ENCODE measurements around the gene AHCYL2. TPM values are rescaled to one million over a fixed set of nuclear protein-coding genes. Genes with fewer than 3 reads are reported as not detected.

AHCYL2 gene
- total and polyA plus RNA-seq, 2 of the 8 experiments (the other 6 are each of a cell fraction or from before 2014, with no cell fraction given): 20.7 to 25.4 TPM

DNA sequence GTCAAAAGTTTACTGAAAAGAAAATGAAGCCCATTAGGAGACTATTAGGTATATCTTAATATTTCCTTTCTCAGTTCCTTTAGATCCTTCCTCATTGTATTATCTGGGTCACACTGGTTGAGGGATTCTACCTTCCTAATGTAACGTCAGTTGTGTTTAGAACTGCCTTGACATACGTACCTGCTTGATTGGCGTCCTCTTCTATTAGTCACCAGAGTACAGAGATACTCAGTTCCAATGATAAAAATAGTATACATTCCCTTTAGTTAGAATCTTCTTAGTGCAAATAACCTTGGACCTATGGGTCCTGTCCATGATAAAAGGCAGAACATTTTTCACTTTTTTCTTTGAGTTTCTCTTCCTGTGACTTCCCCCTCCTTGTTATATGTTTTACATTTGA is 45.2 kb downstream of the AHCYL2 start:
- no peak for FAIRE-seq

More for the DNA sequence above, 45.2 kb downstream of the AHCYL2 start:
- H3K36me3 ChIP-seq (ENCODE audit: control insufficient read depth in 2 of 4, insufficient read depth in 4 of 4, low read length in 3 of 4): peaks cover 0 to 9% (median 0%) of the 10 kb centered on the region in 4 experiments; a peak in 2 of 8 replicates
- peaks cover 3% of the 10 kb centered on the region; the same call in 1 of the 2 replicates for H3K79me1 ChIP-seq (ENCODE audit: low read depth, low read length)
- no peak overlapping the region for H4K5ac ChIP-seq (ENCODE audit: insufficient read length, low read depth, low read length)
- H3K9ac ChIP-seq (replicated peaks in 1 of 4; ENCODE audit: extremely low read depth in 1 of 4, low read depth in 3 of 4, low read length in 3 of 4): no peak overlapping the region
- no peak overlapping the region for H2BK5ac ChIP-seq (ENCODE audit: low read depth, low read length)
- no peak overlapping the region for H4K8ac ChIP-seq (ENCODE audit: extremely low read depth, insufficient read depth, low read length)
- no peak overlapping the region for H2AFZ ChIP-seq (ENCODE audit: low read length)
- H3K9me3 ChIP-seq (ENCODE audit: insufficient read depth in 2 of 2, low read depth in 1 of 2, low read length in 1 of 2): no peaks in the 10 kb centered on the region; a peak in 1 of 4 replicates
- H2AK5ac ChIP-seq (ENCODE audit: low read depth, low read length): no peak overlapping the region
- no peak overlapping the region for H3K18ac ChIP-seq (ENCODE audit: extremely low read depth, low read length)
- WGBS, 2 experiments (ENCODE audit: extremely low coverage in 1 of 2, insufficient coverage in 1 of 2, insufficient read length in 1 of 2, insufficient replicate concordance in 2 of 2, low coverage in 1 of 2, low lambda C conversion rate in 2 of 2, missing lambda C conversion rate in 1 of 2): 88% methylated on average over 3 of the region's 3 CpGs; no CpG with 5 or more reads in 1 of the 2 experiments
- H2BK120ac ChIP-seq (replicated peaks; ENCODE audit: low read depth, low read length): no peak overlapping the region
- no peak overlapping the region for H2BK20ac ChIP-seq (ENCODE audit: low read length)
- TF ChIP-seq RFX5 (IDR thresholded peaks at IDR 0.05; ENCODE audit: borderline replicate concordance, low read depth, low read length) (no peak), SP2 (IDR thresholded peaks at IDR 0.05; ENCODE audit: low read length) (no peak), CTBP2 (IDR thresholded peaks at IDR 0.05; ENCODE audit: borderline replicate concordance, insufficient read depth, insufficient read length, low read length) (no peak), JUND (IDR thresholded peaks at IDR 0.05; ENCODE audit: low read length) (no peak)
- TF ChIP-seq, protein P1, sequence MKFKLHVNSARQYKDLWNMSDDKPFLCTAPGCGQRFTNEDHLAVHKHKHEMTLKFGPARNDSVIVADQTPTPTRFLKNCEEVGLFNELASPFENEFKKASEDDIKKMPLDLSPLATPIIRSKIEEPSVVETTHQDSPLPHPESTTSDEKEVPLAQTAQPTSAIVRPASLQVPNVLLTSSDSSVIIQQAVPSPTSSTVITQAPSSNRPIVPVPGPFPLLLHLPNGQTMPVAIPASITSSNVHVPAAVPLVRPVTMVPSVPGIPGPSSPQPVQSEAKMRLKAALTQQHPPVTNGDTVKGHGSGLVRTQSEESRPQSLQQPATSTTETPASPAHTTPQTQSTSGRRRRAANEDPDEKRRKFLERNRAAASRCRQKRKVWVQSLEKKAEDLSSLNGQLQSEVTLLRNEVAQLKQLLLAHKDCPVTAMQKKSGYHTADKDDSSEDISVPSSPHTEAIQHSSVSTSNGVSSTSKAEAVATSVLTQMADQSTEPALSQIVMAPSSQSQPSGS (IDR thresholded peaks at IDR 0.05; ENCODE audit: low read length): no peak
- TF ChIP-seq, protein P2, sequence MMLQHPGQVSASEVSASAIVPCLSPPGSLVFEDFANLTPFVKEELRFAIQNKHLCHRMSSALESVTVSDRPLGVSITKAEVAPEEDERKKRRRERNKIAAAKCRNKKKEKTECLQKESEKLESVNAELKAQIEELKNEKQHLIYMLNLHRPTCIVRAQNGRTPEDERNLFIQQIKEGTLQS (IDR thresholded peaks at IDR 0.05; ENCODE audit: insufficient read depth, low read depth, low read length): no peak
- H4K91ac ChIP-seq (replicated peaks; ENCODE audit: insufficient read length, low read length): no peak overlapping the region
- no peak overlapping the region for H3K56ac ChIP-seq (replicated peaks; ENCODE audit: insufficient read length, low read depth, low read length)
- H2BK15ac ChIP-seq (ENCODE audit: low read length): no peak overlapping the region
- CTCF ChIA-PET (ENCODE audit: partially characterized antibody): interaction anchor here (1.4 to 6.5 kb wide), 6 partner anchors 16 to 59 kb away, joined by 3 to 142 read pairs (median 22); partner anchors contain the start of gene AHCYL2
- no peak overlapping the region for H3K4me2 ChIP-seq (ENCODE audit: insufficient read depth in 1 of 2, low read depth in 2 of 2, low read length in 2 of 2)
- H2BK12ac ChIP-seq (ENCODE audit: low read depth, low read length): no peak overlapping the region
- H3K14ac ChIP-seq (ENCODE audit: insufficient read length): no peak overlapping the region
- no peaks in the 10 kb centered on the region for H3K27me3 ChIP-seq (replicated peaks in 1 of 4; ENCODE audit: control insufficient read depth in 3 of 4, extremely low read depth in 1 of 4, insufficient read depth in 3 of 4, low read length in 3 of 4)
- no peak overlapping the region for H3K27ac ChIP-seq (ENCODE audit: low read depth, low read length)
- no peaks in the 10 kb centered on the region for H3K79me2 ChIP-seq (ENCODE audit: control insufficient read depth in 1 of 2, insufficient read depth in 2 of 2, low read length in 2 of 2)
- H3K4me1 ChIP-seq (replicated peaks in 1 of 4; ENCODE audit: control insufficient read depth in 3 of 4, insufficient read depth in 4 of 4, low read length in 3 of 4): peaks cover 0 to 4% (median 0%) of the 10 kb centered on the region in 4 experiments; a peak in 1 of 7 replicates
- no peak for DNase-seq (ENCODE audit: low read depth in 1 of 2, low spot score in 2 of 2)
- peaks cover 0 to 3% of the 10 kb centered on the region in 2 experiments for H4K20me1 ChIP-seq (replicated peaks in 1 of 2; ENCODE audit: control insufficient read depth in 1 of 2, insufficient read depth in 2 of 2, low read length in 2 of 2)
- H3K23me2 ChIP-seq (ENCODE audit: low read depth, low read length): no peaks in the 10 kb centered on the region
- POLR2A ChIA-PET (ENCODE audit: partially characterized antibody): no interaction called here
- no peak overlapping the region for H3K4me3 ChIP-seq (ENCODE audit: extremely low read depth in 1 of 4, insufficient read depth in 2 of 4, low read depth in 3 of 4, low read length in 4 of 4)
- H3K4ac ChIP-seq (replicated peaks; ENCODE audit: insufficient read length, low read depth, low read length): no peak overlapping the region
- no peak overlapping the region for H3K23ac ChIP-seq (ENCODE audit: insufficient read length)
